GM21360 (cell line): ENCODE data around the gene SLC18A2.

Experiments used
- ATAC-seq: cut with Tn5 transposase; IDR thresholded peaks from one replicate; pipeline ENCODE4 v1.9.1; 2021; ENCODE audit warnings: mild to moderate bottlenecking, moderate library complexity; ENCODE audit not compliant: unreplicated experiment

SLC18A2 gene

GRCh38 chr10:117237401-117237991 is 3.4 kb upstream of the SLC18A2 start:
- ATAC-seq, result no peak

GRCh38 chr10:117239051-117239450 is 1.9 kb upstream of the SLC18A2 start:
- no peak for ATAC-seq

GRCh38 chr10:117239721-117240620 is 943 bp upstream of the SLC18A2 start:
- ATAC-seq, result no peak

- ATAC-seq, result no peak
These were observed 888 bp downstream of the SLC18A2 start for GRCh38 chr10:117241541-117242462.

GRCh38 chr10:117242463-117242832 is 1.5 kb downstream of the SLC18A2 start:
- ATAC-seq, result no peak

GRCh38 chr10:117246997-117247671 is 6.2 kb downstream of the SLC18A2 start:
- no peak for ATAC-seq

GRCh38 chr10:117248750-117249465 is 8.0 kb downstream of the SLC18A2 start:
- no peak for ATAC-seq

- ATAC-seq, result no peak
These were observed 8.7 kb downstream of the SLC18A2 start for GRCh38 chr10:117249493-117250093.

- no peak for ATAC-seq
These were observed 9.5 kb downstream of the SLC18A2 start for GRCh38 chr10:117250411-117250810.

GRCh38 chr10:117253908-117254307 is 13.0 kb downstream of the SLC18A2 start:
- no peak for ATAC-seq

GRCh38 chr10:117254338-117254737 is 13.4 kb downstream of the SLC18A2 start:
- no peak for ATAC-seq

GRCh38 chr10:117254774-117255735 is 14.1 kb downstream of the SLC18A2 start:
- no peak for ATAC-seq

- ATAC-seq, result no peak
These were observed 15.0 kb downstream of the SLC18A2 start for GRCh38 chr10:117255835-117256460.

GRCh38 chr10:117256910-117257309 is 16.0 kb downstream of the SLC18A2 start:
- no peak for ATAC-seq

- no peak for ATAC-seq
These were observed 16.8 kb downstream of the SLC18A2 start for GRCh38 chr10:117257721-117258120.

- no peak for ATAC-seq
These were observed 18.4 kb downstream of the SLC18A2 start for GRCh38 chr10:117259279-117259678.

- no peak for ATAC-seq
These were observed 19.2 kb downstream of the SLC18A2 start for GRCh38 chr10:117260084-117260483.

GRCh38 chr10:117261501-117261900 is 20.6 kb downstream of the SLC18A2 start:
- ATAC-seq, result no peak
